ENCODE results near the gene LAMB2.

The LAMB2 gene

DNA sequence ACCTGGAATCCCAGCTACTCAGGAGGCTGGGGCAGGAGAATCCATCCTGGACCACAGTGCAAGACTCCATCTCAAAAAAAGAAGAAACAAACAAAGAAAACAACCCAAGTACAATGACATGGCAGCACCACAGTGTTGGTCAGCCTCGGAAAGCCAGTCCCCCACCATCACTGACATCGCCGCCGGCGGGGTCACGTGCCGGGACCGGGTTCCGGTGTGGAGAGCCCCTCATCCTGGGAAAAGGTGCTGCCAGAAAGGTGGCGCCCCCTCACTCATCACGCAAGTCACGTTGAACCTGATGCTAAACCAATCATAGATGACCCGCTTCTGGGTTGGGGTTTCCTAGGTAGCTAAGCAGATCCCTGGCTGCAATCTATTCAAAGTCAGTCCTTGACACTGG is 56.7 kb downstream of the LAMB2 start:
- no peak for DNase-seq (ENCODE audit: low read depth, low spot score)

All from smooth muscle cell of the brain vasculature (primary cell).